G401.6 (cell line): ENCODE measurements around the gene PCED1B.
A peak's percentile ranks its signal among the peaks of the same experiment; 100 is the strongest.
"Not testable (repeated sequence)": the region's sequence is repeated elsewhere in the genome, so short reads cannot be mapped to it uniquely, and the experiment has no call there.

Experiments
- FAIRE-seq: peaks from 2 replicates; lab custom pipeline; 2012; peaks lifted over from hg19 to GRCh38; lab: Jason Lieb, UNC

Gene PCED1B

GRCh38 chr12:47079468-47079980 lies at the start of gene PCED1B, which contains the start of gene AMIGO2:
TSS of gene PCED1B (plus strand) at chr12:47079621. CDS start at chr12:47235064, 155,443 bp downstream.
TSS of gene AMIGO2 (minus strand) at chr12:47079959. CDS start at chr12:47079002, 957 bp downstream.
- FAIRE-seq = no peak

- no peak for FAIRE-seq
Observed at GRCh38 chr12:47029903-47030302, 49.5 kb upstream of the PCED1B start.

- peak; percentile 97 for FAIRE-seq
Observed at GRCh38 chr12:47032644-47033043, 46.8 kb upstream of the PCED1B start.

- no peak for FAIRE-seq
Observed at GRCh38 chr12:47033081-47033480, 46.3 kb upstream of the PCED1B start.

GRCh38 chr12:47033789-47034555 lies 45.4 kb upstream of the PCED1B start:
- FAIRE-seq = no peak

GRCh38 chr12:47034661-47035060 lies 44.8 kb upstream of the PCED1B start:
- FAIRE-seq = no peak

- FAIRE-seq = no peak
Observed at GRCh38 chr12:47035484-47035883, 43.9 kb upstream of the PCED1B start.

- FAIRE-seq = peak; percentile 95
Observed at GRCh38 chr12:47038270-47038748, 41.1 kb upstream of the PCED1B start.

GRCh38 chr12:47039079-47039478 lies 40.3 kb upstream of the PCED1B start:
- FAIRE-seq = no peak

GRCh38 chr12:47039756-47040155 lies 39.7 kb upstream of the PCED1B start:
- FAIRE-seq = no peak

- no peak for FAIRE-seq
Observed at GRCh38 chr12:47041327-47041726, 38.1 kb upstream of the PCED1B start.

GRCh38 chr12:47048541-47048940 lies 30.9 kb upstream of the PCED1B start:
- no peak for FAIRE-seq

GRCh38 chr12:47051291-47051690 lies 28.1 kb upstream of the PCED1B start:
- not testable (repeated sequence) for FAIRE-seq

GRCh38 chr12:47052274-47052673 lies 27.1 kb upstream of the PCED1B start:
- no peak for FAIRE-seq

- no peak for FAIRE-seq
Observed at GRCh38 chr12:47053961-47054360, 25.5 kb upstream of the PCED1B start.

- FAIRE-seq = no peak
Observed at GRCh38 chr12:47054659-47055058, 24.8 kb upstream of the PCED1B start.

GRCh38 chr12:47055856-47056255 lies 23.6 kb upstream of the PCED1B start:
- not testable (repeated sequence) for FAIRE-seq

- FAIRE-seq = not testable (repeated sequence)
Observed at GRCh38 chr12:47056944-47057343, 22.5 kb upstream of the PCED1B start.

GRCh38 chr12:47058640-47059039 lies 20.8 kb upstream of the PCED1B start:
- not testable (repeated sequence) for FAIRE-seq

GRCh38 chr12:47065546-47065945 lies 13.9 kb upstream of the PCED1B start:
- FAIRE-seq = no peak

GRCh38 chr12:47066278-47067025 lies 13.0 kb upstream of the PCED1B start:
- peak; percentile 70 for FAIRE-seq

- FAIRE-seq = no peak
Observed at GRCh38 chr12:47067176-47067575, 12.2 kb upstream of the PCED1B start.
